Measurements from ENCODE around the gene EBF4. TPM values are rescaled to one million over a fixed set of nuclear protein-coding genes. Genes with fewer than 3 reads are reported as not detected.

The EBF4 gene
- total and polyA plus RNA-seq, 7 donors, result 0.42 to 1.9 (median 1.2) TPM

GRCh38 chr20:2799688-2800520 is 107.3 kb downstream of the EBF4 start:
- intact Hi-C loops (cut with DNase I), result no loop called here
- no peak for ATAC-seq
- Histone ChIP-seq H3K4me3 (peak overlapping the region; percentile 28), H3K27ac (no peak overlapping the region), H3K9me3 (no peaks in the 10 kb centered on the region), H3K27me3 (ENCODE audit: insufficient read depth in 3 of 3, low read length in 2 of 3) (peaks cover 0 to 84% (median 33%) of the 10 kb centered on the region in 3 donors), H3K4me1 (no peaks in the 10 kb centered on the region), H3K36me3 (ENCODE audit: insufficient read depth in 1 of 2, low read depth in 1 of 2) (no peaks in the 10 kb centered on the region)
- DNase-seq, result no peak
- WGBS, 3 donors, result 1 to 3% (median 2%) methylated on average over 52 to 61 of the region's 61 CpGs
- no peak for TF ChIP-seq CTCF (IDR thresholded peaks at IDR 0.05)

GRCh38 chr20:2800521-2801285 is 108.1 kb downstream of the EBF4 start, which contains the start of gene CPXM1:
Gene CPXM1 (minus strand): TSS chr20:2800627. CDS start chr20:2800572, 55 bp downstream.
- peak within 1 kb of the TSS; percentile 28 for H3K4me3 ChIP-seq
- intact Hi-C loops (cut with DNase I), result no loop called here
- WGBS, 3 donors, result 2 to 4% (median 2%) methylated on average over 24 to 52 of the region's 52 CpGs

GRCh38 chr20:2801286-2801728 is 108.7 kb downstream of the EBF4 start:
- no peak overlapping the region for H3K4me3 ChIP-seq
- WGBS, 3 donors, result 11 to 14% (median 11%) methylated on average over 13 of the region's 13 CpGs
- no peak overlapping the region for H3K27ac ChIP-seq
- H3K27me3 ChIP-seq (ENCODE audit: insufficient read depth in 3 of 3, low read length in 2 of 3), result peaks cover 0 to 92% (median 38%) of the 10 kb centered on the region in 3 donors
- no peaks in the 10 kb centered on the region for H3K4me1 ChIP-seq
- no peaks in the 10 kb centered on the region for H3K9me3 ChIP-seq
- DNase-seq (no peak), ATAC-seq (no peak)
- H3K36me3 ChIP-seq (ENCODE audit: insufficient read depth in 1 of 2, low read depth in 1 of 2), result no peaks in the 10 kb centered on the region
- no peak for TF ChIP-seq CTCF (IDR thresholded peaks at IDR 0.05)
- intact Hi-C loops (cut with DNase I), result no loop called here

More at GRCh38 chr20:2800521-2801285, 108.1 kb downstream of the EBF4 start, which contains the start of gene CPXM1:
- Histone ChIP-seq H3K4me1 (no peaks in the 10 kb centered on the region), H3K9me3 (no peaks in the 10 kb centered on the region), H3K27ac (no peak within 1 kb of the TSS), H3K27me3 (ENCODE audit: insufficient read depth in 3 of 3, low read length in 2 of 3) (peaks cover 0 to 86% (median 32%) of the 10 kb centered on the region in 3 donors), H3K36me3 (ENCODE audit: insufficient read depth in 1 of 2, low read depth in 1 of 2) (no peaks in the 10 kb centered on the region)
- DNase-seq (no peak), ATAC-seq (no peak)
- no peak for TF ChIP-seq CTCF (IDR thresholded peaks at IDR 0.05)

GRCh38 chr20:2804041-2804828 is 111.7 kb downstream of the EBF4 start:
- no peak overlapping the region for H3K27ac ChIP-seq
- DNase-seq, result no peak
- TF ChIP-seq CTCF (IDR thresholded peaks at IDR 0.05), result no peak
- H3K4me1 ChIP-seq, result no peaks in the 10 kb centered on the region
- H3K27me3 ChIP-seq (ENCODE audit: insufficient read depth in 3 of 3, low read length in 2 of 3), result peaks cover 0 to 100% (median 39%) of the 10 kb centered on the region in 3 donors
- intact Hi-C loops (cut with DNase I), result no loop called here
- ATAC-seq, result no peak
- 46 to 54% (median 51%) methylated on average over 15 to 16 of the region's 16 CpGs for WGBS, 3 donors
- H3K9me3 ChIP-seq, result no peaks in the 10 kb centered on the region
- no peaks in the 10 kb centered on the region for H3K36me3 ChIP-seq (ENCODE audit: insufficient read depth in 1 of 2, low read depth in 1 of 2)
- H3K4me3 ChIP-seq, result no peak overlapping the region
